MCF 10A (cell line): ENCODE results near the gene DENND5A. TPM values are rescaled to one million over a fixed set of nuclear protein-coding genes. Genes with fewer than 3 reads are reported as not detected.

Experiments used
- BruUV-seq: library from RNA; stranded (reverse); fragments of 400-500 nt; replicated peaks from 2 replicates; lab custom pipeline; 2021; lab: Mats Ljungman, UMichigan
- CTCF ChIA-PET: fragments of 300-600 bp; sonication (Branson Sonifier 250); formaldehyde crosslinking; extraction: SDS; loops from one replicate; lab custom pipeline; 2021; ENCODE audit warnings: antibody characterized with exemption, inconsistent platforms; lab: Yijun Ruan, JAX
- POLR2A ChIA-PET: fragments of 300-600, 350-650 bp; sonication (Branson Sonifier 250); formaldehyde crosslinking; extraction: SDS; loops from one replicate; lab custom pipeline; 2020; ENCODE audit warnings: antibody characterized with exemption, inconsistent platforms; lab: Yijun Ruan, JAX
- DNase-seq: peaks from one replicate; pipeline ENCODE4 v3.0.0-alpha.2; 2018; ENCODE audit not compliant: unreplicated experiment
- H3K27ac Mint-ChIP-seq: one replicate; pipeline ENCODE4 v1.8.0; 2022; ENCODE audit warnings: mild to moderate bottlenecking, low read depth, mixed read lengths; ENCODE audit not compliant: unreplicated experiment
- H3K27me3 Mint-ChIP-seq: one replicate; pipeline ENCODE4 v1.8.0; 2022; ENCODE audit warnings: mixed read lengths; ENCODE audit not compliant: insufficient read depth, unreplicated experiment
- H3K36me3 Mint-ChIP-seq: one replicate; pipeline ENCODE4 v1.8.0; 2022; ENCODE audit warnings: mild to moderate bottlenecking, moderate library complexity, mixed read lengths; ENCODE audit not compliant: insufficient read depth, unreplicated experiment
- H3K4me1 Mint-ChIP-seq: one replicate; pipeline ENCODE4 v1.8.0; 2022; ENCODE audit warnings: mixed read lengths; ENCODE audit not compliant: insufficient read depth, unreplicated experiment
- H3K4me3 Mint-ChIP-seq: one replicate; pipeline ENCODE4 v1.8.0; 2022; ENCODE audit warnings: mild to moderate bottlenecking, moderate library complexity, mixed read lengths; ENCODE audit not compliant: unreplicated experiment
- H3K9me3 Mint-ChIP-seq: one replicate; pipeline ENCODE4 v1.8.0; 2022; ENCODE audit warnings: mixed read lengths; ENCODE audit not compliant: unreplicated experiment
- CTCF ChIP-seq: fragments of 200-600 bp; IDR thresholded peaks from one replicate; pipeline ENCODE4 v1.8.0; 2022; ENCODE audit warnings: antibody characterized with exemption, mild to moderate bottlenecking; ENCODE audit not compliant: unreplicated experiment
- intact Hi-C: fragments of 100-400 bp; cut with micrococcal nuclease; formaldehyde crosslinking; loops from 2 replicates; pipeline ENCODE4 v1.14.1; 2022
- total RNA-seq: library from RNA; stranded (reverse); gene quantifications from 2 replicates; pipeline ENCODE4 v1.2.3, GENCODE V29; 2022

DENND5A gene
- total RNA-seq, 1 experiment from 2014 or later: 55.4 TPM

GRCh38 chr11:9231848-9232177 lies 33.3 kb downstream of the DENND5A start:
- CTCF ChIA-PET: interaction anchor here (0.6 kb wide), 2 partner anchors 23 to 28 kb away, joined by 3 read pairs; no protein-coding TSS in a partner anchor
- H3K27ac Mint-ChIP-seq: peak overlapping the region; percentile 63
- H3K27me3 Mint-ChIP-seq: no peaks in the 10 kb centered on the region
- H3K9me3 Mint-ChIP-seq: no peaks in the 10 kb centered on the region
- no peak overlapping the region for H3K4me3 Mint-ChIP-seq
- DNase-seq: no peak
- no peak for TF ChIP-seq CTCF
- H3K36me3 Mint-ChIP-seq: peaks cover 6% of the 10 kb centered on the region
- peaks cover 15% of the 10 kb centered on the region for H3K4me1 Mint-ChIP-seq
- BruUV-seq: no TSS peak
- intact Hi-C loops: no loop called here
- POLR2A ChIA-PET: interaction anchor here (0.6 kb wide), 1 partner anchor 15 kb away, joined by 3 read pairs; no protein-coding TSS in a partner anchor

- intact Hi-C loops: no loop called here
- TF ChIP-seq CTCF: no peak
- H3K4me1 Mint-ChIP-seq: peaks cover 15% of the 10 kb centered on the region
- H3K27ac Mint-ChIP-seq: no peak overlapping the region
- H3K27me3 Mint-ChIP-seq: no peaks in the 10 kb centered on the region
- no peak for DNase-seq
- no peak overlapping the region for H3K4me3 Mint-ChIP-seq
- POLR2A ChIA-PET: interaction anchor here (0.6 to 1.1 kb wide), 3 partner anchors 83 to 1375 kb away, joined by 3 read pairs; partner anchors contain the start of genes RPL27A and TRIM66
- H3K9me3 Mint-ChIP-seq: no peaks in the 10 kb centered on the region
- CTCF ChIA-PET: interaction anchor here (0.6 to 1.2 kb wide), 3 partner anchors 16 to 268 kb away, joined by 4 read pairs; no protein-coding TSS in a partner anchor
- no TSS peak for BruUV-seq
- peaks cover 6% of the 10 kb centered on the region for H3K36me3 Mint-ChIP-seq
Measured at GRCh38 chr11:9230296-9230695, 34.9 kb downstream of the DENND5A start.

- no peak for TF ChIP-seq CTCF
- H3K36me3 Mint-ChIP-seq: peaks cover 6% of the 10 kb centered on the region
- H3K27ac Mint-ChIP-seq: no peak overlapping the region
- H3K4me3 Mint-ChIP-seq: no peak overlapping the region
- intact Hi-C loops: no loop called here
- DNase-seq: no peak
- H3K4me1 Mint-ChIP-seq: peaks cover 15% of the 10 kb centered on the region
- H3K27me3 Mint-ChIP-seq: no peaks in the 10 kb centered on the region
- no TSS peak for BruUV-seq
- ChIA-PET POLR2A (no interaction called here), CTCF (no interaction called here)
- H3K9me3 Mint-ChIP-seq: no peaks in the 10 kb centered on the region
Measured at GRCh38 chr11:9228091-9228490, 37.1 kb downstream of the DENND5A start.

DNA sequence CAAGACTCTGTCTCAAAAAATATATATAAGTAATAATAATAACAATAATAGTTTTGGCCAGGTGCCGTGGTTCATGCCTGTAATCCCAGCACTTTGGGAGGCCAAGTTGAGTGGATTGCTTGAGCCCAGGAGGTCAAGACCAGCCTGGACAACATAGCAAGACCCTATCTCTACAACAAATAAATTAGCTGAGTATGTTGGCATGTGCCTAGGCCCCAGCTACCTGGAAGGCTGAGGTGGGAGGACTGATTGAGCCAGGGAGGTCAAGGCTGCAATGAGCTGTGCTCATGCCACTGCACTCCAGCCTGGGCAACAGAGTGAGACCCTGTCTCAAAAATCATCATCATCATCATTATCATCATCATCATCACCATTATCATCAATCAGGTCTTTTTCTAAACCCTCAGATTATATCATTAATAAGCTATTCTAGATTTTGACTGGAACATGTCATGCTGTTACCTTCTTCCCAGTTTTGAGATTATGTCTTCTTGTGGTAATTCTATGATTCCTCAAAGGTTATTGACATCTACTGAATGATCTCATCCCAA lies 39.3 kb downstream of the DENND5A start:
- no peak for DNase-seq
- Mint-ChIP-seq H3K27ac (no peak overlapping the region), H3K27me3 (no peaks in the 10 kb centered on the region), H3K4me3 (no peak overlapping the region), H3K9me3 (no peaks in the 10 kb centered on the region), H3K4me1 (peaks cover 9% of the 10 kb centered on the region), H3K36me3 (peaks cover 6% of the 10 kb centered on the region)
- ChIA-PET CTCF (no interaction called here), POLR2A (interaction anchor here (0.7 kb wide), 1 partner anchor 23 kb away, joined by 3 read pairs; no protein-coding TSS in a partner anchor)
- intact Hi-C loops: no loop called here
- no peak for TF ChIP-seq CTCF
- no TSS peak for BruUV-seq
